ENCODE data around the gene DOCK3.
"Not testable (repeated sequence)": the region's sequence is repeated elsewhere in the genome, so short reads cannot be mapped to it uniquely, and the experiment has no call there.

The DOCK3 gene

DNA sequence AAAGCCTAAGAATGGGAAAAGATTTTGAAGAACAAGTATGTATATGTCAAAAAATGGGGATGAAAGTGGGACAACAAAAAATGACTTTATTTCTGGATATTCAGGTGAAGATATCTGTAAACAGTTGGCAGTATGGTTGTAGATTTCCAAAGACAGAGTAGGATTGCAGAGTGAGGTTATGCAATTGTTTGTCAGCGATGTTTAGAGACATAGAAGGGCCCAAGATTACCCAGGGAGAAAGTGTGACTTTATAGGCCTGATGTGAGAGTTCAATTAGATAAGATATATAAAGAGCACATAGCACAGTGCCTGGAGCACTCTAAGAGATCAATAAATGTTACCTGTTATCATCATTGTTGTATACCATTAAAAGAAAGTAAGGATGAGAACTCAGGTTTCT is 319.8 kb downstream of the DOCK3 start:
- DNase-seq = no peak

DNA sequence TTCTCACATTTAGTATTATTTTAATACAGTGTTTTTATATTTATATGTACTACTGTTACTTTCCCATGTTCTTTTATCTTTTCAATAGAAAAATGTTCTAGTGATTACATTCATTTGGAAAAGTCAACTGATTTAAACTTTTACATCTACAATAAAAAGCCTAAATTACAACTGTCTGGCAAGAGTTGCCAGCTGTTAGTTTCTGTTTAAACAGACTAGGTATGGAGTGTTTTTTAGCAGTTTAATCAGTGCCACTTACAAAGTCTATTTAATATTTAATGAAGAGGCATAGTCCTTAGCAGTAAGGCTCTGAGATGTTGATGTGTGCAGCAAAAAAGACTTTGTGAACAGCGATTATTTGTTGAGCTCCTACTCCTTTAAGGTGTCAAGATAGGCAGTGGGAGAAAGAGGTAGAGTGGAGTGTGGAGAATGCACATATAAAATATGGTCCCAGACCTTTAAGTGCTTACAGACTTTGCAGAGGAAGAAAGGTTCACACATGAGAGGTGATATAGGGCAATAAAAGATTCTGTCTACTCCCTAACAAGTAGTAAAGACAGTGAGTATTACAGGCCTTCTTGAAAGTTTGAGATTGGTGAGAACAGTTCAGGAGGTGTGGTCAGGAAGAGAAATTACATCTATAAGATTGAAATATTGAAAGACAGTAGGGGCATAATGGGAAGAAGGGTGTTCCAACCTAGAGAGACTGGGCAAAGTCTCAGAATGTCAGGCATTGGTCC is 320.5 kb downstream of the DOCK3 start:
- no peak for DNase-seq

DNA sequence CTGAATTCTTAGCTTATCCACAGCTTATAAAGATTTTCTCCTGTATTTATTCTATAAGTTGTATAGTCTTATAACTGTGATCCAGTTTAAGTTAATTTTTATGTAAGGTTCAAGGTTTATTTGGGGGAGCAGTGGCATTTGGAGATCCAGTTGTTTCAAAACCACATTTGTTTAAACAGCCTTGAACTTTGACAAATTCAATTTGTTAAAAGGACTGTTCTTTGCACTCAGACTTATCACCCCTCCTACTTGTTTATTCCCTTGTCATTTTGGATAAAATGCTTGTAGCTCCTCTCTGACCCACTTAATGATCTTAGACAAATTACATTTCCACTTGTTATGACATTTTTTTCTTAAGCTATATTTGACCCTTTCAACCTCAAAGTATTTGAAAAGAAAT is 327.8 kb downstream of the DOCK3 start:
- DNase-seq = no peak

- DNase-seq = no peak
These were observed 329.5 kb downstream of the DOCK3 start for GRCh38 chr3:51004235-51004634.

DNA sequence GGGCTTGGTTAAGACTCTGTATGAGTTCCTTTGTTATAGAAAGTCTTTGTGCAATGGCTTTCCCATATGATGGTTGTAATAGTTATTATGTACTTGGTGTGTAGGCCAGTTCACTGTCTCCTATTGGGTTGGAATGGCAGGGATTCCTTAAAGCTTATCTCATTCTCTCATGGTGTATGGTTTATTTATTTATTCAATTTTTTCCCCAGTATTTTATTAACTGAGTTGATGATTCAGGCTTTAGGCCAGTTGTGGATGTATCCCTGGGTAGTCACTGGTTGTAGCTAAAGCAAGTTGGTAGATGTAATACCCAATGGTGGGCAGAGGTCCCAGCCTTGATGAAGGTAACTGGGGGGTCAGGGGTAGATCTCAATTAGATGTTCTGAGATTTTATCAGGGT is 349.4 kb downstream of the DOCK3 start:
- DNase-seq = no peak

DNA sequence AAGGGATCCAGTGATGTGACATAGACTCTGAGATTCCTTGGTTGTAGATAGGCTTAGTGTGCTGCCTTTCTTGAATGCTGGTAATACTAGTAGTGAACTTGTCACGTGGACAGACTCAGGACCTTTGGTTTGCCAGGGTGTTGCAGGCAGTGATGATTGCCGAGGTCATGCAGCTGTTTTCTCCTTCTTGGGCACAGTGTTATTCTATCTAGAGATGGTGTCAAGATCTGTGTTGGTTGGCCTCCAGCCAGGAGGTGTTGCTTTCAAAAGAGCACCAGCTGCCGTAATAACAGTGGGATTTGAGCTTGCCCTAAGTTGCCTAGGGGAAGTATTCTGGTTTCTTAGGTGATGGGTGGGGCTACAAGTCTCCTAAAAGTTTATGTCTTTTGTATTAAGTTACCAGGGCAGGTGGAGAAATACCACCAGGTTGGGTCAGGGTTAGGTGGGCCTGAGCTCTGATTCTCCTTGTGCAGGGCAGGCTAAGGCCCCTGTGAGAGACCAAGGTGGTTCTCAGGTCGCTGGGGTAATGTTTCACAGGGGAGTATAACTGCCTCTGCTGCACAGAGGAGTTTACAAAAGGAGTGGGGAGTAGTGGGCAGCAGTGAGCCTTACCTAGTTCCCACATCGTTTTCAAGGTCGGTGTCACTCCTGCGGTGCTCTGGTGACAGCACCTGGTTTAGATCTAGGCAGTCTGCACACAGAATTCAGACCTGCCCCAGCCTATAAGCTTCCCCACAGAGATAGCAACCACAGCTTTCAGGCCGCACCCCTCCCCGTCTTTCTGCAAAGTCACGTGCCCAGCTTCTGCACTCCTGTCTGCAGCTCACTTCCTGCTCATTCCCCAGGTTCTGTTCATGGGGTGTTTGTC is 350.3 kb downstream of the DOCK3 start:
- DNase-seq = no peak

GRCh38 chr3:51031666-51032065 is 356.9 kb downstream of the DOCK3 start:
- DNase-seq = no peak

- DNase-seq = no peak
These were observed 360.9 kb downstream of the DOCK3 start for GRCh38 chr3:51035630-51036029.

GRCh38 chr3:51044982-51045381 is 370.3 kb downstream of the DOCK3 start:
- DNase-seq = no peak

- no peak for DNase-seq
These were observed 377.8 kb downstream of the DOCK3 start for GRCh38 chr3:51052562-51052961.

DNA sequence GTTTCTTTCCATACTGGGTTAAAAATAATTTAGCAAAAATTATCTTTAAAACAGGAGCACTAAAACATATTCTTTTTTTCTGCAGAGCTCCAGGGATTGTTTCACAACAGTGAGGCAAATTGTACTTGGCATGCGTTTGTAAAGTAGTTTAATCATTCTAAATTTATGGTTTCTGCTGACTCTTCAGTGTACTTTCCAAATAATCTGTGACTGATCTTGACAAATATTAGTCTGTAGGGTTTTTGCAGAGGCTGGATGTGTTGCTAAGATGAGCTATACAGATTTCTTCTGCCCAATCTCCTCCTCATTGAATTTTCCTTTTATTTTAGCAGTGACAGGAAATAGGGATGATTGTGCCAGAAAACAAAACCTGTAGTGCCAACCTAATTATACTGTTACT is 382.4 kb downstream of the DOCK3 start:
- DNase-seq = no peak

- no peak for DNase-seq
These were observed 388.3 kb downstream of the DOCK3 start for GRCh38 chr3:51063053-51063452.

- no peak for DNase-seq
These were observed 400.6 kb downstream of the DOCK3 start for GRCh38 chr3:51075221-51075775.

GRCh38 chr3:51082363-51082762 is 407.6 kb downstream of the DOCK3 start:
- no peak for DNase-seq

DNA sequence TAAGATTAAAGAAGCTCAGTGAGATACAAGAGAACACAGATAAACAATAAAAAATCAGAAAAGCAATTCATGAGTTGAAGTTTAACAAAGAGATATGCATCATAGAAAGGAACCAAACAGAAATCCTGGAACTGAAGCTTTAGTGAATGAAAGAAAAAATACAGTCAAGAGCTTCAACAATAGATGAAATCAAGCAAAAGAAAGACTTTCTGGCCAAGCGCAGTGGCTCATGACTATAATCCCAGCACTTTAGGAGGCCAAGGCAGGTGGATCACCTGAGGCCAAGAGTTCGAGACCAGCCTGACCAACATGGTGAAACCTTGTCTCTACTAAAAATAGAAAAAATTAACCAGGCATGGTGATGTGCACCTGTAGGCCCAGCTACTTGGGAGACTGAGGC is 408.8 kb downstream of the DOCK3 start:
- DNase-seq = no peak

DNA sequence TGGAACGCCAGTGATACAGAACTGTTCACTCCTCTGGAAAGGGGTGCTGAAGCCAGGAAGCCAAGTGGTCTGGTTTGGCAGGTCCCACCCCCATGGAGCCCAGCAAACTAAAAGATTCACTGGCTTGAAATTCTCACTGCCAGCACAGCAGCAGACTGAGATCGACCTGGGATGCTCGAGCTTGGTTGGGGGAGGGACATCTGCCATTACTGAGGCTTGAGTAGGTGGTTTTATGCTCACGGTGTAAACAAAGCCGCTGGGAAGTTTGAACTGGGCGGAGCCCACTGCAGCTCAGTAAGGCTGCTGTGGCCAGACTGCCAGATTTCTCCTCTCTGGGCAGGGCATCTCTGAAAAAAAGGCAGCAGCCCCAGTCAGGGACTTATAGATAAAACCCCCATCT is 417.4 kb downstream of the DOCK3 start:
- not testable (repeated sequence) for DNase-seq

- peak; percentile 0 for DNase-seq
These were observed 420.1 kb downstream of the DOCK3 start for GRCh38 chr3:51094838-51095237.

DNA sequence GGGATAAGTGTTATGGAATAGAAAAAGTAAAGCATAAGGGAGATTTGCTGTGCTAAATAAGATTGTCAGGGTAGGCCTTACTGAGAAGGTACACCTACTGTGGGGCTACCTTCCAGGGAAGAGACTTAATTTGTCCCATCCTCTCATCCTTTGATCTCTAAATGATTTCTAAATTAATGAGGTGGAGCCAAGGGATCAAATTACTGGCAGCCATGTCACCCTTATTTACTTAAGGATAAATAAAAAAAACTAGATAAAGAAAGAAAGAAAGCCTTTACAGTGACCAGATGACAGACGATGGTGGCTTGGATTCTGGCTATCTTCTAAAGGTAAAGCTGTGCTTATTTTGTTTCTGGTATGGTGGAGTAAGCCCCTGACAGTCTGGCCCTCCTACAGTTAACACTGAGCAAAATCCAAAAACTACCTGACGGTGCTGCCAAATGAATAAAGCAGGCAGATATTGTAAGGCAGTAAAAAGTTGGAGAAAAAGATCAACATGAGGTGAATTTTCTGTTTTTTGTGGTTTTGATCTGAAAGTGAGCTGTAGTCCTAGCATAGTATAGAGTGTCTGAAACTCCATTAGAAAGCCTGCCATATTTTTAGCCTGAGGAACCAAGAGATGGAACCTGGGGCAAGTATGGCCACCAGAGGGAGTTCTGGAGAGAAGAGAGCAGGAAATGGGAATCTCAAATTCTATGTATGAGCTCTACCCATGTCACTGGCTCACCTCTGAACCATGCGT is 425.2 kb downstream of the DOCK3 start:
- no peak for DNase-seq

- no peak for DNase-seq
These were observed 425.8 kb downstream of the DOCK3 start for GRCh38 chr3:51100536-51100851.

DNA sequence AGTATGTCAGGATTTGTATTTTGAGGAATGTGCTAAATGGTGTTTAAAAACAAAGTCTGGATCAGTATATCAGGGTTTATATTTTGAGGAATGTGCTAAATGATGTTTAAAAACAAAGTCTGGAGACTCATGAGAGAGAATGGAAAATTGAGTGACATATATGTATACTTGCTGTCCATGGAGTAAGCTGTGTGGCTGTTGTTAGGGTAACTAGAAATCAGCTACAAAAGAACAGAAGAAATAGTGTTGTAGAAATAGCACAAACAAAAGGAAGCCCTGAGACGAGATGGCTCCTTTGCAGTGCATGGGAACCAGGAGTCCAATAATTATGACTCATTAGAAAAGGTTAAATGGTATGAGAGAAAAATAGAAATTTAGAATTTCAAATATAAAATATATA is 427.7 kb downstream of the DOCK3 start:
- no peak for DNase-seq

DNA sequence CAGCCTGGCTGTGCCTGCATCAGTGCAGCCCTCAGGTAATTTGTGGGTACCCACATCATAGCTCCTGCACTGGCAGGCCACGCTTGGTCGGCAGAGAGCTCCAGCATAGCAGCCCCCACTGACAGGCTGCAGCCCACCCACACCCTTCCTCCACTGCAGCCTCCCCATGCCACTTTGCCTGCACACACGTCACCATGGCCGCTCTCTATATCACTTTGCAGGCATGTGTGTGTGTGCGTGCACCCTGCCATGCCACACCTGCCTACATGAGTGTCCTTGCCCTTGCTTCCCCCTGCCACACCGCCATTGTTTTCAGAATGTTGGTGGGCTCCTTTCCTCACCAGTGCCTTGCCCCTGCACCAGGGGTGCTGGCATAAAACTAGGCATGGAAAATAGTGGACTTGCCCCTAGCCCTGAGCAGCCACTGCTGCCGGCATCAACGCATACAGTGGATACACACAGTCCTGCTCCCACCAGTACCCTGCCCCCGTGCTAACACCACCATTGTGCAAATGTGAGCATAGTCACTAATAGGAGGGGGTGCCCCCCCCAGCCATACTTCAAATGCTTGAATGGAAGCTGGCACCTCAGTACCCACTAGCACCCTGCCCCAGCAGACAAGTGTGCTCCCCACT is 431.6 kb downstream of the DOCK3 start:
- no peak for DNase-seq

DNA sequence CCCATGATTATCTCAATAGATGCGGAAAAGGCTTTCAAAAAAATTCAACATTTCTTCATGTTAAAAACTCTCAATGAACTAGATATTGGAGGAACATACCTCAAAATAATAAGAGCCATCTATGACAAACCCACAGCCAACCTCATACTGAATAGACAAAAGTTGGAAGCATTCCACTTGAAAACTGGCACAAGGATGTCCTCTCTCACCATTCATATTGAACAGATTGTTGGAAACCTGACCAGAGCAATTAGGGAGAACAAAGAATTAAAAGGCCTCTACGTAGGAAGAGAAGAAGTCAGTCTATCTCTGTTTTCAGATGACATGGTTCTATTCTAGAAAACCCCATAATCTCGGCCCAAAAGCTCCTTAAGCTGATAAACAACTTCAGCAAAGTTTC is 435.9 kb downstream of the DOCK3 start:
- DNase-seq = no peak

DNA sequence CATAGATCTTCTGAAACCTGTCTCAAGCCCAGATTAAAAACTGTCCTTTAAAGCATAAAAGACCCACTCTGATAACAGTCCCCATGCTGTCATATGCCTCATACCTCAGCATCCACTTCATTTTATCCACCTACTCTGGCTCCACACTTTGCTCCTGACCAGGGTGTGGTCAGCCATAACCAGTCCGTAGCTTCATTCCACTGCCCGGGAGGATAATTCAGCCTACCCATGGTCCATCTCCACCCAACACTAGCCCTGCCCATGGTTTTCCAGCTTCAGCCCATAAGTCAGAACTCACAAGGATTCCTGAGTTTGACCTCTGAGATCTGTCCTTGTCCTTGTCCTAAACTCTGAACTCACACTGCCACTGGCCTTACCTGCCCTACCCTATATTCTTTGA is 448.2 kb downstream of the DOCK3 start:
- DNase-seq = no peak

All from NCI-H774 (cell line).